Lower lobe of right lung (tissue), 2 donors: ENCODE data around the gene ARSK. TPM values are rescaled to one million over a fixed set of nuclear protein-coding genes. Genes with fewer than 3 reads are reported as not detected.

Experiments
- ATAC-seq, 2 donors: fragments of 200-7000 bp; cut with Tn5 transposase; one replicate each; pipeline ENCODE4 v1.9.1; 2020 to 2022; ENCODE audit warnings: mild to moderate bottlenecking in 2 of 2, moderate library complexity in 2 of 2
- DNase-seq: peaks from one replicate; pipeline ENCODE4 v3.0.0-alpha.2; 2020
- H3K27ac ChIP-seq: fragments of 200-600 bp; one replicate; pipeline ENCODE4 v1.8.0; 2022
- H3K27me3 ChIP-seq: fragments of 200-600 bp; one replicate; pipeline ENCODE4 v1.8.0; 2022; ENCODE audit warnings: low read depth
- H3K36me3 ChIP-seq: fragments of 200-600 bp; one replicate; pipeline ENCODE4 v1.8.0; 2022; ENCODE audit warnings: mild to moderate bottlenecking
- H3K4me1 ChIP-seq: fragments of 200-600 bp; one replicate; pipeline ENCODE4 v1.8.0; 2022
- H3K4me3 ChIP-seq: fragments of 200-600 bp; one replicate; pipeline ENCODE4 v1.8.0; 2022; ENCODE audit warnings: mild to moderate bottlenecking
- H3K9me3 ChIP-seq: fragments of 200-600 bp; one replicate; pipeline ENCODE4 v1.8.0; 2022
- CTCF ChIP-seq: fragments of 200-600 bp; IDR thresholded peaks from one replicate; pipeline ENCODE4 v1.8.0; 2022; ENCODE audit warnings: antibody characterized with exemption, mild to moderate bottlenecking
- intact Hi-C: fragments of 100-400 bp; cut with DNase I; formaldehyde crosslinking; loops from one replicate; pipeline ENCODE4 v1.11.0; 2022
- total RNA-seq: library from RNA; stranded (reverse); fragmentation: NEBNext Ultra II Directional; extraction: Animal tissue kit (Norgen Biotek cat#: 25700); gene quantifications from one replicate; pipeline ENCODE4 v1.2.1, GENCODE V29; 2021
- donor health status: DM: no; HTN: yes; CAD: no; lungs with severe emphysema.

Gene ARSK
- total RNA-seq, 1 donor from 2014 or later, result 5.6 TPM

- ATAC-seq (no peak), DNase-seq (no peak)
- Histone ChIP-seq H3K36me3 (peaks cover 9% of the 10 kb centered on the region), H3K4me1 (no peaks in the 10 kb centered on the region), H3K27ac (no peak overlapping the region), H3K27me3 (no peaks in the 10 kb centered on the region), H3K9me3 (no peaks in the 10 kb centered on the region), H3K4me3 (no peak overlapping the region)
- no peak for TF ChIP-seq CTCF
- intact Hi-C loops, result no loop called here
These were observed 7.4 kb downstream of the ARSK start for GRCh38 chr5:95562282-95562681.

GRCh38 chr5:95563367-95563766 lies 8.5 kb downstream of the ARSK start:
- H3K4me3 ChIP-seq, result no peak overlapping the region
- no peak overlapping the region for H3K27ac ChIP-seq
- no peaks in the 10 kb centered on the region for H3K4me1 ChIP-seq
- intact Hi-C loops, result no loop called here
- no peak for TF ChIP-seq CTCF
- no peaks in the 10 kb centered on the region for H3K27me3 ChIP-seq
- no peaks in the 10 kb centered on the region for H3K9me3 ChIP-seq
- ATAC-seq (no peak), DNase-seq (no peak)
- H3K36me3 ChIP-seq, result peaks cover 16% of the 10 kb centered on the region

- DNase-seq (no peak), ATAC-seq (no peak)
- intact Hi-C loops, result no loop called here
- Histone ChIP-seq H3K27me3 (no peaks in the 10 kb centered on the region), H3K9me3 (no peaks in the 10 kb centered on the region), H3K4me3 (no peak overlapping the region), H3K27ac (no peak overlapping the region), H3K36me3 (peaks cover 16% of the 10 kb centered on the region), H3K4me1 (no peaks in the 10 kb centered on the region)
- no peak for TF ChIP-seq CTCF
These were observed 9.5 kb downstream of the ARSK start for GRCh38 chr5:95564450-95564849.

- DNase-seq (no peak), ATAC-seq (no peak)
- Histone ChIP-seq H3K36me3 (peaks cover 16% of the 10 kb centered on the region), H3K27me3 (no peaks in the 10 kb centered on the region), H3K4me3 (no peak overlapping the region), H3K9me3 (no peaks in the 10 kb centered on the region), H3K4me1 (no peaks in the 10 kb centered on the region), H3K27ac (no peak overlapping the region)
- intact Hi-C loops, result no loop called here
- TF ChIP-seq CTCF, result no peak
These were observed 10.5 kb downstream of the ARSK start for GRCh38 chr5:95565280-95565920.

- H3K27me3 ChIP-seq, result no peaks in the 10 kb centered on the region
- H3K36me3 ChIP-seq, result peaks cover 10% of the 10 kb centered on the region
- H3K4me3 ChIP-seq, result no peak overlapping the region
- DNase-seq (no peak), ATAC-seq (no peak)
- intact Hi-C loops, result no loop called here
- H3K4me1 ChIP-seq, result no peaks in the 10 kb centered on the region
- no peak for TF ChIP-seq CTCF
- H3K27ac ChIP-seq, result no peak overlapping the region
- no peaks in the 10 kb centered on the region for H3K9me3 ChIP-seq
These were observed 17.1 kb downstream of the ARSK start for GRCh38 chr5:95572016-95572415.
